ENCODE results near the gene METTL1.
A peak's percentile ranks its signal among the peaks of the same experiment; 100 is the strongest.

Gene METTL1

DNA sequence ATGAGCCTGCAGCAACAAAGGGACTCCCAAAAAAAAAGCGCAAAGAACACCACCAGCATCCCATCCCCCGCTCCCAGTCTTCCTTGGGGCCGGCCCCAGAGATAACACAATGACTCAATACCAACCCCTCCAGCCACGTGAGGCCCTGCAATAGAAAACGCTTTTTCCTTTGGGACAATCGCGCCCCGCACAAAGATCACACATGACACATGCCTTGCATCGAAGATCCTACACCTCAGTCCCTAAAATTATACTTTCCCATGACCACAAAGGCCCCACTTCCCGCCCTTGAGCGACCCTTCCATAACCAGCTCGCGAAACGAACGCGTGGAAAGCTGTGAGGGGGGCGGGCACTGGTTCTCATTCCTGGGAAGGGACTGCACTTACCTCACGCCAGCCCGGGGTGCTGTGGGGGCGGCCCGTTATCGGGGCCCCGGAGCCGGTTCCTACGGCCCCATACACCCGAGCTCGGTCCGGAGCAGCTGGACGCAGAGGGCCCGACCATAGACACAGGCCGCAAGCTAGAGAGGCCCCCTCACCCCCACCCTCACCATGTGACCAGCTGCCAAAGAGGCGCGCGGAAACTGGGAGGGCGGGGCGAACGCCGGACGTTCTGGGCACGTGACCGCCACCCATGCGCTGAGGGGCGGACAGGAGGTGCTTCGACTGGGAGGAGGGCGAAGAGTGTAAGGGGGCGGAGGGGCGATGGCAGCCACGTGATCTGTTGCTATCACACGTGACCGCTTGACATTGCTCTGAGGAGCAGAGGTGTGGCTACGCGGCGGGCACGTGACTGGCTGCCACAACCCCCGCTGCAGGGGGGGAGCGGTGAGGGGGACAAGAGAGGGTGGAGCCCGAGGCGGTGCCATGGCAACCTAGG lies 19.9 kb downstream of the METTL1 start, which contains the start of gene CDK4:
TSS of gene CDK4 (minus strand) at position 523 of the 880 bp plus-strand sequence. CDS start 593 bp downstream, outside the sequence.
- peak; percentile 100 for DNase-seq

DNA sequence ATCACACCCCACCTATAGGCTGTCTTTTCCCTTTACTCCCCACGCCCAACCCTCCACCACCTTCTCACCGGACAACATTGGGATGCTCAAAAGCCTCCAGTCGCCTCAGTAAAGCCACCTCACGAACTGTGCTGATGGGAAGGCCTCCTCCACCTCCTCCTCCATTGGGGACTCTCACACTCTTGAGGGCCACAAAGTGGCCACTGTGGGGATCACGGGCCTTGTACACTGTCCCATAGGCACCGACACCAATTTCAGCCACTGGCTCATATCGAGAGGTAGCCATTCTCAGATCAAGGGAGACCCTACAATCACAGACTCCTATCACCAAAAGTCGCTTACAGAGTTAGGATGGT lies 20.5 kb downstream of the METTL1 start:
- DNase-seq = no peak

DNA sequence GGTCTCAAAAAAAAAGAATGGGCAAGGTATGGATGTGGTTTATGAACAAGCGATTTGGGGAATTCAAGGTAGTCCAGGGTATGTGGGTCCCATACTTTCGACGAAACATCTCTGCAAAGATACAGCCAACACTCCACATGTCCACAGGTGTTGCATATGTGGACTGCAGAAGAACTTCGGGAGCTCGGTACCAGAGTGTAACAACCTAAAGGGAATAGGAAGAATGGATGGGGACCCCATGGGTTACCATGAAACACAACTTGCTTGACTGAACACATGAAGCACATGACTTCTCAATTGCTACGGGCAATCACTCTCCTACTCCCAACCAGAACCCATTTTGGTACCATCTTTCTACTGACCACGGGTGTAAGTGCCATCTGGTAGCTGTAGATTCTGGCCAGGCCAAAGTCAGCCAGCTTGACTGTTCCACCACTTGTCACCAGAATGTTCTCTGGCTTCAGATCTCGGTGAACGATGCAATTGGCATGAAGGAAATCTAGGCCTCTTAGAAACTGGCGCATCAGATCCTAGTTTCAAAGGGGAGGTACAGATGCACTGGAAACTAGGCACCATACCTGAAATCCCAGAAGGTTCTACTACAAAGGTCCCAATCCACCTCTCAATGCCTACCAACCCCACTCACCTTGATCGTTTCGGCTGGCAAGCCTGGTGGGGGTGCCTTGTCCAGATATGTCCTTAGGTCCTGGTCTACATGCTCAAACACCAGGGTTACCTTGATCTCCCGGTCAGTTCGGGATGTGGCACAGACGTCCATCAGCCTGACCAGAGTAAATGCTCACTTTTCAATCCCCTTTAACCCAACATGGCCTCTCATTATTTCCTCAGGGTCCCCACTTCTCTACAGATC lies 21.1 kb downstream of the METTL1 start:
- no peak for DNase-seq

DNA sequence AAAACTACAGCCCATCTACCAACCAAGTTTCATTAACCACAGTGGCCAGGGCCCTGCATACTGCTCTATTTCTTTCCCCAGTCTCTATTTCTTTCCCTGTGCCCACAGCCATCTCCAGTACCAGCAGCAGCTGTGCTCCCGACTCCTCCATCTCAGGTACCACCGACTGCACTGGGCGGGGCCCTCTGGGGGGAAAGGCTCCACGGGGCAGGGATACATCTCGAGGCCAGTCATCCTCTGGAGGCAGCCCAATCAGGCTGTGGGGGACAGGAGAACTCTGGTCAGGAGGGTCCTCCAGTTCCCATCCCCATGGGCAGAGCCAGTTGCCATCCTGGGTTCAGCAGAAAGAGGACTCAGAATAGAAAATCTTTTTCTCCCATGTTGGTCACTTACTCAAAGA lies 22.8 kb downstream of the METTL1 start:
- DNase-seq = no peak

- DNase-seq = no peak
These were observed 25.9 kb downstream of the METTL1 start for GRCh38 chr12:57746025-57746424.

DNA sequence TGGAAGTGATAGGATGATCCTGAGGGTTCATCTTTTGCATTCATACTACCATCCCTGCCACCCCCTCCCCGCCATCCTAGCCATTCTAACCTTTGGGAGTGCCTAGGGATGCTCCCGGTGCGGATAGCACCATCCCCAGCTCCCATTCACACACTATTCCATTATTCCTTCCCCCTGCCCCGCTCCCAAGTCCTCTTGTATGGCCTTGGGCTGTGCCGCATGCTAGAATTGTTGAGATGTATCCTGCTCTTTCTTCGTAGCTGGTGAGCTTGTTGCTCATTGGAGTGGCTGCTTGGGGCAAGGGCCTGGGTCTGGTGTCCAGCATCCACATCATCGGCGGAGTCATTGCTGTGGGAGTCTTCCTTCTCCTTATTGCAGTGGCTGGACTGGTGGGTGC lies 26.4 kb downstream of the METTL1 start:
- DNase-seq = no peak

DNA sequence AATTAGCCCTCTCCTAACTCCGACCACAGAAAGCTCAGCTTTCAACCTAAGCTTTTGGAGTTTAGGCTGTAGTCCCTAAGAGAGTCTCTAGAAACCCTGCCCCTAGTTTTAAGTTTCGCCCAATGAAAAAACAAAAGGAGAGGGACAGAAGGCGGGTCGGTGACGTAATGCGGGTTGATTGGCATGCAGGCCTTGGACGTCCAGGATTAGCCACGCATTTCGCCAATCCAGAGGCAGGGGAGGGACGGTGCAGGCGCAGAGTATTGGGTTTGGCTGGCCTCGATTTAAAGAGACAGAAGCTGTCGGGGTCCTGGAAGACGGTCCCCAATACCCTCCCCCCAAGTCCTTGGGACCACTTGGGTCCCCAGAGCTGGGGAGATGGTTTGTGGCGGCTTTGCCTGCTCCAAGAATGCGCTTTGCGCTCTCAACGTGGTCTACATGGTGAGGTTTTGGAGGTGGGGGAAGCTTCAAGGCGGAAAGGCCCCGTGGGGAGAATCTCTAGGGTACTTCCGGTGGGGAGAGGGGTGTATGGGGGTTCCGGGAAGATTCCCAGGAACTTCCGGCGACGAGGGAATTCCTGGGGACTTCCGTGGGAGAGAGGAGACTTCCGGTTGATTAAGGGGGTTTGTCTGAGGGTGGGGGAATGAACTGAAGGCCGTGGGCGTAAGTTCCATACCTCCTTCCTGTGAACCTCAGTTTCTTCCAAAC lies 27.0 kb downstream of the METTL1 start, which contains the start of gene TSPAN31:
TSS of gene TSPAN31 (plus strand) at position 263 of the 708 bp plus-strand sequence. CDS start at position 379, 116 bp downstream.
- peak; percentile 98 for DNase-seq

GRCh38 chr12:57744194-57744776 lies 27.6 kb downstream of the METTL1 start:
- DNase-seq = no peak

DNA sequence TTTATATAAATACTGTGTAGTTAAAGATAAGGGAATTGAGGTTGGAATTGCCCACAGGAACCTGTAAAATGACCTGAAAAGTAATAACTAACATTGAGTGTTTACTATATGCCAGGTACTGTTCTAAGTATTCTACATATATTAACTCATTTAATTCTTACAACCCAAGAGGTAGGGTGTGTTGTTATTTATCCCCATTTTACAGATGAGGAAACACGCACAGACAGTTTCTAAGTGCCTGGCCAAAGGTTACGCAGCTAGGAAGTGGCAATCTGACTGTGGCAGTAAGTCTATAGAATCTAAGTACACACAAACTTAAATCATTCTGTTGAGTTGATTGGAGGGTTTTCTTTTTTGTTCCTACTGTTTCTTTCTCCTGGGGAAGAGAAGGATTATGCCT lies 28.1 kb downstream of the METTL1 start:
- DNase-seq = no peak

- no peak for DNase-seq
These were observed 29.8 kb downstream of the METTL1 start for GRCh38 chr12:57741844-57742738.

DNA sequence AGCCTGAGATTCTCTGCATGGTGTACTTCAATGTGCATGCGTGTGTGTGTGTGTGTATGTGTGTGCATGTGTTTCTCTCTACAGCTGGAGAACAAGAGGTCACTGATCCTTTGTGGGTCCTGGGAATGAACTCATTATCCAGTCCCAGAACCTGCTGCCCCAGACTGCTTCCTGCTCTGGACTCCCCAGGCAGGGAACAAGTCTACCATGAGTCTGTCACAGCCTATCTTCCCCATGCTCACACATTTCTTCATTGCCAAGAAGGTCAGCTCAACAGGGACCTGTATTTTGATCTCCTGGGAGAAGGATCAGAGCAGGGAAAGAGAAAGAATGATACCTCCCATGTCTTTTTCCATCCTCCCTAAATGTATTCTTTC lies 30.5 kb downstream of the METTL1 start:
- DNase-seq = no peak

DNA sequence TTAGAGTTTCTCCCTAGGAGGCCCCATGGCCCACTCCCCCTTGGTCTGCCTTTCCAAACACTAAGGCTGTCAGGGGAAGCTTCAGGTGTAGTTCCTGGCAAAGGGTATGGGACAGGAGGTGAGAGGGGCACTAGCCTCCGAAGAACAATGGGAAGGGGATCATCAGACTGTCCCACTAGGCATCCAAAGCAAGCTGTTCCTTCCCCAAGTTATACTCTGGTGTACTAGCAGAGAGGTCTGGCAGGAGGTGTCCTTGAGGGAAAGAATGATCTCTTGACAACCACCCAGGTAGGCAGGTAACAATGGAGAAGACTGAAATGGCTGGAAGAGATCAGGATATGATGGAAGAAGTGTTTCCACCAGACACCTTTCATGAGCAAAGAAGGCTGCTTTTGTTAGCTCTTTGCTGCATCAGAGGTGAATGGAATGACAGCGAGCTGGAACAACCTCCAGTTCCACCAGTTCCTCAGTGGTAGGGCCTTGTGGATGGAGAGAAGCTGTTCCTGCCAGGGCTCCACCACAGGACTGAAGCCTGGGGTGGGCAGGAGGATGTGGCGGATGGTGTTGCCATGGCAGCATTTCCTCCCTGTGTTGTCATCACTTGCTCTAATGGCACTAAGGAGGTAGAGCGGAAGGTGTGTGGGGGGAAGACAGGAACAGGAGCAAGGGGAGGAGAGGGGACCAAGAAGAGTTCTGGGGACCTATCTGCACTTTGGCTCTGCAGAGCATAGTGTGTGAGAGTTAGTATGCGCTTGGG lies 31.1 kb downstream of the METTL1 start:
- DNase-seq = no peak

DNA sequence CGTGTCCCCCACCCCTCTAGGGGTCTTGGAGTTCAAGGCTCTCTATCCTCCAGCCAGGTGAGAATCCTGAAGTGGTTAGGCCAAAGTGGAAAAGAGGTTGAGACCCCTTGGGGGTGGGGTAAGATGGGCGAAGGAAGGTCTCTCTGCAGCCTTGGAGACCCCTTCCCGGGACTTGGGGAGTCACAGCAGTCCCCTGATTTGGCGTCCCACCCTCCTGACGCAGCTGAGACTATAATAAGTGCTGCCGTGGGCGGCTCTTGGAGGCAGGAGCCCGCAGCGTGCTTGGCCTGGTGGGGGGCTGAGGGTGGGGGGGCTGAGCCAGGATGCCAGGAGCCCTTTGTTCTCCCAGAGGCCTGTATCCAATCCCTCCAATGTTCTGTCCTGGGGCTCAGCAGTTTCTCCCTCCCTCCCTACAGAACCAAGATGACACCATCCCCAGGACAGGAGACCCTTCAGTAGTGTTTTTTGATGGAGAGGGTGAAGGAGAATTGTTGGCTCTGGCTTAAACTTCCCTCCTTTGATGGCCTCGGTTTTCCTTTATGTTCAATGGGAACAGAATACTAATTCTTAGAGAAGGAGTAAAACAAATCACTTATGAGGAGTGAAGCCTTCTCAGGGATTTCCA lies 31.9 kb downstream of the METTL1 start:
- no peak for DNase-seq

- DNase-seq = no peak
These were observed 32.5 kb downstream of the METTL1 start for GRCh38 chr12:57739387-57739786.

GRCh38 chr12:57738661-57739237 lies 33.2 kb downstream of the METTL1 start, which contains the start of gene AGAP2:
Gene AGAP2 (minus strand): TSS chr12:57738742. CDS start chr12:57738246, 496 bp downstream.
- peak; percentile 42 for DNase-seq

GRCh38 chr12:57737467-57738460 lies 34.1 kb downstream of the METTL1 start:
- DNase-seq = no peak

GRCh38 chr12:57736741-57737466 lies 35.0 kb downstream of the METTL1 start:
- no peak for DNase-seq
